IPS DF 6.9 (cell line): ENCODE measurements around the gene CACNA1E.

Experiments
- DNase-seq: peaks from one replicate; pipeline ENCODE4 v3.0.0-alpha.2; 2013; ENCODE audit warnings: low read depth, low spot score
- H3K27ac ChIP-seq: one replicate; pipeline ENCODE4 v1.5.1; 2013; ENCODE audit warnings: low read length, control low read depth
- H3K27me3 ChIP-seq: 2 replicates; pipeline ENCODE4 v1.6.1; 2013; ENCODE audit warnings: mild to moderate bottlenecking, low read length; ENCODE audit not compliant: control insufficient read depth, insufficient read depth
- H3K36me3 ChIP-seq: 2 replicates; pipeline ENCODE4 v1.6.1; 2013; ENCODE audit warnings: low read length; ENCODE audit not compliant: control insufficient read depth, insufficient read depth
- H3K4me1 ChIP-seq: 2 replicates; pipeline ENCODE4 v1.6.1; 2013; ENCODE audit warnings: low read length; ENCODE audit not compliant: control insufficient read depth, insufficient read depth
- H3K4me3 ChIP-seq: 2 replicates; pipeline ENCODE4 v1.5.1; 2013; ENCODE audit warnings: mild to moderate bottlenecking, low read length
- H3K9me3 ChIP-seq: 2 replicates; pipeline ENCODE4 v1.6.1; 2013; ENCODE audit warnings: low read length, inconsistent platforms; ENCODE audit not compliant: control insufficient read depth, insufficient read depth
- WGBS: extraction: QIAGEN DNeasy Blood & Tissue Kit; methylation state at CpG from one replicate; pipeline ENCODE4 v1.1.7; 2013; ENCODE audit warnings: mixed read lengths, missing lambda C conversion rate; ENCODE audit not compliant: insufficient read length, insufficient coverage; 5-methylcytosine and 5-hydroxymethylcytosine counted together

CACNA1E gene

GRCh38 chr1:181559142-181559541, 75.8 kb downstream of the CACNA1E start:
- Histone ChIP-seq H3K36me3 (no peaks in the 10 kb centered on the region), H3K27ac (no peak overlapping the region), H3K9me3 (no peaks in the 10 kb centered on the region), H3K27me3 (no peaks in the 10 kb centered on the region), H3K4me1 (peaks cover 9% of the 10 kb centered on the region), H3K4me3 (no peak overlapping the region)
- no CpG with 5 or more reads among the region's 1 CpG for WGBS
- DNase-seq = no peak

DNA sequence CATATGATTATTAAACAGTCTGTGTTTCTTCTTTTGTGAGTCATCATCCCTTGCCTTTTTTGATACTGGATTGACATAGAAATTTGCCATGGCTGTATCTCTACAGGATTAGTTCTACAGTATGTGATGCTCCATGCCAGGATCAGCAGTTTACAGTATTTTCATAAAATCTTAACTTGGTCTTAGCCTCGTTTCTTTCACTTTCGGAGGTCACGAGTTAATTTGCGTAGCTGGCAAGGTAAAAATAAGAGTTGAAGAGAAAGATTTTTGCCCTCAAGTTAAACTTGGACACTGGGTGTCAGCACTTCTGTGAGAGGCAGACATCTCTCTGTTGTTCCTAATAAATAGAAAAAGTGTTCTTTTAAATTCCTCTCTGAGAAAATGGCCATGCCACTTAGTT, 79.1 kb downstream of the CACNA1E start:
- H3K9me3 ChIP-seq = no peaks in the 10 kb centered on the region
- no peaks in the 10 kb centered on the region for H3K27me3 ChIP-seq
- DNase-seq = no peak
- H3K27ac ChIP-seq = no peak overlapping the region
- H3K4me3 ChIP-seq = no peak overlapping the region
- WGBS = no CpG with 5 or more reads among the region's 4 CpGs
- no peaks in the 10 kb centered on the region for H3K36me3 ChIP-seq
- peaks cover 5% of the 10 kb centered on the region; the same call in 1 of the 2 replicates for H3K4me1 ChIP-seq

GRCh38 chr1:181568736-181569135, 85.4 kb downstream of the CACNA1E start:
- no CpG with 5 or more reads among the region's 4 CpGs for WGBS

GRCh38 chr1:181577475-181577874, 94.2 kb downstream of the CACNA1E start:
- no peak for DNase-seq
- Histone ChIP-seq H3K27me3 (no peaks in the 10 kb centered on the region), H3K4me1 (no peaks in the 10 kb centered on the region), H3K36me3 (no peaks in the 10 kb centered on the region), H3K4me3 (no peak overlapping the region), H3K9me3 (no peaks in the 10 kb centered on the region), H3K27ac (no peak overlapping the region)
- no CpG with 5 or more reads among the region's 8 CpGs for WGBS

More at GRCh38 chr1:181568736-181569135, 85.4 kb downstream of the CACNA1E start:
- Histone ChIP-seq H3K4me3 (no peak overlapping the region), H3K4me1 (no peaks in the 10 kb centered on the region), H3K9me3 (no peaks in the 10 kb centered on the region), H3K36me3 (no peaks in the 10 kb centered on the region), H3K27me3 (no peaks in the 10 kb centered on the region), H3K27ac (no peak overlapping the region)
- DNase-seq = no peak

DNA sequence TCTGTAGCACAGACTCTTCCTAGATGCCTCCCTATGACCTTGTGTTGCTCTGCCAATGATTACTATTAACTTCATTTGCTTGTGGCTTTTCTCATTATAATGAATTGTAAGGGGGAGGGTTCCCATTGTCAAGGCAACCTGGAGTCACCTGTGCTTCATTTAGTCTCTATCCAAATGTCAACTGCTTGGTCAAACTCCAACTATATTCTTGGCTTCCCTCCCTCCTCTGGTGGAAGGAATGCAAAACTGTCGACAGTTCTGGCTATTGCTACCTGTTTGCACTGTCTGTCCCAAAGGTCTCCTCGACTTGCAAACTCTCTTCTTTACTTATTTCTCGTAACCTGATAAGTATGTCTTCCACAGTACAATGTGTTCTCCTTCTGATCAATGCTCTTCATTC, 100.3 kb downstream of the CACNA1E start:
- no peaks in the 10 kb centered on the region for H3K36me3 ChIP-seq
- peak; percentile 48 for DNase-seq
- no CpG with 5 or more reads among the region's 3 CpGs for WGBS
- no peak overlapping the region for H3K27ac ChIP-seq
- no peaks in the 10 kb centered on the region for H3K27me3 ChIP-seq
- no peaks in the 10 kb centered on the region for H3K4me1 ChIP-seq
- H3K4me3 ChIP-seq = no peak overlapping the region
- no peaks in the 10 kb centered on the region for H3K9me3 ChIP-seq

- no peak for DNase-seq
- Histone ChIP-seq H3K36me3 (no peaks in the 10 kb centered on the region), H3K9me3 (no peaks in the 10 kb centered on the region), H3K27me3 (no peaks in the 10 kb centered on the region), H3K4me1 (peaks cover 3% of the 10 kb centered on the region; the same call in 1 of the 2 replicates), H3K4me3 (no peak overlapping the region), H3K27ac (no peak overlapping the region)
- no CpG with 5 or more reads among the region's 10 CpGs for WGBS
Measured at GRCh38 chr1:181587870-181588438, 104.6 kb downstream of the CACNA1E start.

- H3K27ac ChIP-seq = no peak overlapping the region
- H3K27me3 ChIP-seq = no peaks in the 10 kb centered on the region
- H3K36me3 ChIP-seq = no peaks in the 10 kb centered on the region
- no CpG with 5 or more reads among the region's 4 CpGs for WGBS
- H3K4me3 ChIP-seq = no peak overlapping the region
- peaks cover 3% of the 10 kb centered on the region; the same call in 1 of the 2 replicates for H3K4me1 ChIP-seq
- no peaks in the 10 kb centered on the region for H3K9me3 ChIP-seq
- no peak for DNase-seq
Measured at GRCh38 chr1:181588631-181589030, 105.3 kb downstream of the CACNA1E start.

DNA sequence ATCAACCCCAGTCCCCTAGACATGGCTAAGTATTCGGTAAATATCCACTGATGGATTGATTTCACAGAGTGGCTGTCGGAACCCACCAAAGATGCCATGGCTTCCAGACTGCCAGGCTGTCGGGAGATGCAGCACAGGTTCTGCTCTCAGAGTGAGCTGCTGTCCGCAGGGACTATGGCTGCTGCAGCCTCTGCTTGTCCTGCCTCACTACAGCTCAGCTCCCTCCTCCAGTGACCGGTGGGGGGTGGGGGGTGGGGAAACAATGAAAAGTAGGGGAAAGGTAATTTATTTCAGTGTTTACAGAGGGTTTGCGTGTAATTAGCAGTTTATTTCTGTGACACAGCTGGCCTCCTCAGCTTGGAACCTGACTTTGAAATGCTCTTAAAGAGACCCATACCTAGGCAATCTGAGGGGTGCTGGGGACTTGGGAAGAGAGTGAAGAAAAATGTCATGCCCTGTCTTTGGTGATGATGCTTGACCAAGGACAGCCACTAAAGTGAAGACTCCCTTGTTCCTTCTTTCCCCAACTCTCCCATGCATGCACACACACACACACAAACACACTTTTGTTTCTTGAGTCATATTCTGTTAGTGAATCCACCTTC, 109.0 kb downstream of the CACNA1E start:
- Histone ChIP-seq H3K36me3 (no peaks in the 10 kb centered on the region), H3K4me3 (no peak overlapping the region), H3K27ac (no peak overlapping the region), H3K27me3 (no peaks in the 10 kb centered on the region), H3K4me1 (peaks cover 3% of the 10 kb centered on the region; the same call in 1 of the 2 replicates), H3K9me3 (no peaks in the 10 kb centered on the region)
- WGBS = no CpG with 5 or more reads among the region's 6 CpGs
- no peak for DNase-seq

- Histone ChIP-seq H3K36me3 (no peaks in the 10 kb centered on the region), H3K27me3 (no peaks in the 10 kb centered on the region), H3K4me3 (no peak overlapping the region), H3K27ac (no peak overlapping the region), H3K4me1 (peaks cover 3% of the 10 kb centered on the region; the same call in 1 of the 2 replicates), H3K9me3 (no peaks in the 10 kb centered on the region)
- WGBS = no CpG with 5 or more reads among the region's 4 CpGs
- DNase-seq = no peak
Measured at GRCh38 chr1:181593042-181593441, 109.7 kb downstream of the CACNA1E start.

DNA sequence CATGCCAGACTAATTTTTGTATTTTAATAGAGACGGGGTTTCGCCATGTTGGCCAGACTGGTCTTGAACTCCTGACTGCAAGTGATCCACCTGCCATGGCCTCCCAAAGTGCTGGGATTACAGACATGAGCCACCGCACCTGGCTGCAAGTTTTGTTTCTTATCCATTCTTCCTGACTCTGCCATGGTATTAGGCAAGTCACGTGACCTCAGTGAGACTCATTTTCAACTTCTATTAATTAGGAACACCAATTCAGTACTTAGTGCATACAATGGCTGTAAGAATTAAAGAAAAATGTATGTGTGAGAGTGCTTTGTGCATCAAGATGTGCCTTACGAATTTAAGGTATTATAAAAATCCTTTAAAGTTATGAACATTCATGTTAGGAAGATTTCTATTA, 111.2 kb downstream of the CACNA1E start:
- no peaks in the 10 kb centered on the region for H3K27me3 ChIP-seq
- H3K27ac ChIP-seq = no peak overlapping the region
- no CpG with 5 or more reads among the region's 5 CpGs for WGBS
- peaks cover 3% of the 10 kb centered on the region; the same call in 1 of the 2 replicates for H3K4me1 ChIP-seq
- no peaks in the 10 kb centered on the region for H3K36me3 ChIP-seq
- H3K4me3 ChIP-seq = no peak overlapping the region
- no peaks in the 10 kb centered on the region for H3K9me3 ChIP-seq
- no peak for DNase-seq

GRCh38 chr1:181595234-181595633, 111.9 kb downstream of the CACNA1E start:
- DNase-seq = no peak
- no peak overlapping the region for H3K4me3 ChIP-seq
- no peaks in the 10 kb centered on the region for H3K27me3 ChIP-seq
- peaks cover 3% of the 10 kb centered on the region; the same call in 1 of the 2 replicates for H3K4me1 ChIP-seq
- no peak overlapping the region for H3K27ac ChIP-seq
- H3K36me3 ChIP-seq = no peaks in the 10 kb centered on the region
- no peaks in the 10 kb centered on the region for H3K9me3 ChIP-seq
- no CpG with 5 or more reads among the region's 6 CpGs for WGBS
